HG03139 (cell line): ENCODE results near the gene NOS1AP.
"Not testable (repeated sequence)": the region's sequence is repeated elsewhere in the genome, so short reads cannot be mapped to it uniquely, and the experiment has no call there.

Experiments used
- ATAC-seq: cut with Tn5 transposase; IDR thresholded peaks from one replicate; pipeline ENCODE4 v1.9.1; 2021; ENCODE audit not compliant: unreplicated experiment

Gene NOS1AP

DNA sequence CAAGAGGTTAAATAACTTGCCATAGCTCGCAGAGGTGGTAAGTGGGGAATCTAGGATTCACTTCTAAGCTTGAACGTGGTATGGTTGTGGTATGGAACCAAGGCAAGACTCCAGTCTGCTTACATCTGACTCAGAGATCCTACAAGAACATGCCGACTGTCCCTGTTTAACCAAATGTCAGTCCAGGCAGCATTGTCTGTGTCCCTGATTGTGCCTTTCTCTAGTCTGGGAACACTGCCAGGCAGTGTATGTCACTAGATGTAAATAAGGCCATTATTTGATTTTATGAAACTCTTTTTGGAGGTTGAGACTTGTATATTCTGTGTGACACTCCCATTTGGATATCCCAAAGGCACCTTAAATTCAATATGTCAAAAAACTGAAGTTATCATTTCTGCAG, 96.0 kb downstream of the NOS1AP start:
- no peak for ATAC-seq

DNA sequence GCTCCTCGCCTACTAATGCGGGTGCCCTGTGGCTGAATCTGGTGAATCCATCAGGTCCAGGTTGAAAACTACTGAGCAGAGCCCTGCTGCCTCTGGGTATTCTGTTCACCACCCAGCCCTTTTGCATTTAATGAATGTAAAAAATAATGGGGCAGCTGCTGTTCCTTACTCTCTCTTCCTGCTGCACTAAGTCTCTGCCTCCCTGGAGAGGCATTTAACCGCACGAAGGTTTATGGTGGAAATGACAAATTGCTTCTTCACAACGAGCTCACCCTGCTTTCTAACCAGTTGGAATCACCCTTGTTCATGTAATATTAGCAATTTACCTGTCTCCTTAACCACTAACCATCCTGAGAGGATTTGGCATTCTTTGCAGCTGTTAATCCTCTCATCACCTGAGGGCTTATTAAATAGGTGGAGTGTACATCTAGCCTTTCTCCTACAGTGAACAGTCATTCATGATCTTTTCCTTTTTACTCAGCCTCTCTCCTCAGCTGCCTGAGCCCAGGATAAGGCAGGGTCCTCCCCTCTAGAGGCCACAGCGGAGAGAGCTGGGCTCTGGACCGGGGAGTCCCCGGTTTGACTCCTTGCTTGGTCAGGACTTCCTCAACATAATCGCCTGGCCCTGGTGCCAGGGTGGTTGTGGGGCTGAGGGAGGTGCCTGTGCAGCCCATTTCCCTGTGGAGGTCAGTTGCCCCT, 97.6 kb downstream of the NOS1AP start:
- ATAC-seq, result no peak

DNA sequence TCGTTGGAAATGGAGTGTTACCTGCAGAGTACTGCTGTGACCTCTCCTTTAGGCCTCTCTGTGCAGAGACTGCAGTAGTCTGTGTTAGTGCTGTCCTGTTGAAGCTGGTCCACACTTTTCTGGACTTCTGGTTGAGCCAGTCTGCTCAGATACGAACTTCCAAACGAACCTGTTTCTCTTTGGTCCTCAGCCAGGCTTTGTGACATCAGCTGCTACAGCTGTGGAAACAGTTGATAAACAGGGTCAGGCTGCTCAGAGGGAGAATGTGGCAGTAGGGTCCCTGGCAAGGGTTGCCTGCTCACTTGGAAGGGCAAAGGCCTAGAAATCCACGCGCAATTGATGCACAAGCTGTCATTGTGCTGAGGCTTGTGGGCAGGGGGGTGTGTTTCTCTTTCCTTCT, 98.8 kb downstream of the NOS1AP start:
- no peak for ATAC-seq

DNA sequence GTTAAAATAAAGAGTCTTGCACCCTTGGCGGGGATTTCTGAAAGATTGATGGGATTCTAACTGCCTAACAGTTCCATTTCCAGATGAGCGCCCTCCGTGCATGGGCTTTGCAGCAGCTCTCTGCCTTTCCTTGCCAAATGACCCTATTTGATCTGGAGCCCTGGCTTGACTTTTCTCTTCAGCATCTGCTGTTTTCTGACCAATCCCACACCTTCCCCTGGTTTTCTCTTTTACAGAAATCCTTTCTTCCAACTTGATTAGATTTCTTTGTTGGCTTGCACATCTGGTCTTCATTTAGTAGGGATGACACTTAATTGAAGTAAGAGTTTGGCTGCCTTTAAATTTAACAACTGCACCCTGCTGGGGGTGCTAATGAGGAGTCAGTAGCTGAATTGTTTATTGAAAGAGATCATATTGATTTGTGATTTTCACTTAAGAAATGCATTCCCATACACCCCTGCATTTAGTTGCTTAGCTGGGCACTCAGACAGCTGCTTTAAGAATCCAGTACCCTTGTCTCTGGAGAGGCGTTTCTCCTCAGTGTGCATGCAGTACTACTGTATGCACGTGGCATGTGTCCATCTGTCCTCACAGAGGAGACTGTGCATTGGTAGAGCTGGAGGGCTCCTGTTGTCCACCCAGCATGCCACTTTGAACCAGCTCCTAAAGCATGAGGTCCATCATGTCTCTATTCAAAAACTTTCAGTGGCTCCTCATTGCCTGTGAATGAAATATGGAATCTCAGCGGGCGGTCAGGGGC, 99.7 kb downstream of the NOS1AP start:
- ATAC-seq, result no peak

DNA sequence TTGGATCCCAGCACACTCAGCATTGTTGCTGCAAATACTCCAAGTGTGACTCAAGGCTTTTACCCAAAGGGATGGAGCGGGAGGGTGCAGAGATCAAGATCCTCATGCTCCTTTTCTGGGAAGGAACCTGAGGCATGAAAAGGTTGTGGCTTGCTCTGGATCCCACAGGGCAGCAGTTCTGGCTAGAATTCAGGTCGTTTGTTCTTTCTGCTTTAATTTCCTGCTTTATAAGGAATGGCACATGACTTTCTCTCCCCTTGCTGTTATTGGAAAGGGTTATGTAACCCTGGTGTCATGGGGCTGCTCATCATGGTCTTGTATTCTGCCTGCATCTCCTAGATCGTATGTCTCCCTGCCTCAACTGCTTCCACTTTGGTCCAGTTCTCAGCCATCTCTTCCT, 101.6 kb downstream of the NOS1AP start:
- ATAC-seq, result no peak

DNA sequence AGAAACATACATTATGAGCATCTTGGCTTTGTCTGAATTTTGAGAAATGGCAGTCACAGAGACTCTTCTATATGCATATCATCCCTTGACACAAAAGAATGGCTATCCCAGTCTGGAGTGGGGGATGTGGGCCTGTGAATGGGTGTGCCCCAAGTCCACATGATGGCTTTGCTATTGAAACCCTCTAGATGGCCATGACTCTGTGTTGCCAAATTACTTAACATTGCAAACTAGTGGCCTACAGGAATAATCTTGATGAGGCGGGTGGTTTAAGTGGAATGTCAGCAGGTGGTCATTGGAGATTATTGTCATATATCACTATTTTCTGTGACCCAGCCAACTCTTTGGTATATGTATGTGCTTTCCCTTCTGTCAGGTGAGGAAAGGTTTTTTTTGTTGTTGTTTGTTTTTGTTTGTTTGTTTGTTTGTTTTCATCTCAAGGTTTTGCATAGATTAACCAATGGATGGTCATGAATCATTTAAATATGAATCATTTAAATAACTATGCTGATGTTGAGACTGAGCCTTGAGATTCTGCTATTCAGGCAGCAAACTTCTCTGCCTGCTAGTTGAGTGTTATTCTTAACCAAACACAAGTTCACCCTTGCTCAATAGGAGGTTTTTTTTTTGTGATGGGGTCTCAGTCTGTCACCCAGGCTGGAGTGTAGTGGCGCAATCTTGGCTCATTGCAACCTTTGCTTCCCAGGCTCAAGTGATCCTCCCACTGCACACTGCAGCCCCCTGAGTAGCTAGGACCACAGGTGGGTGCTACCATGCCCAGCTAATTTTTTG, 103.0 kb downstream of the NOS1AP start:
- no peak for ATAC-seq

DNA sequence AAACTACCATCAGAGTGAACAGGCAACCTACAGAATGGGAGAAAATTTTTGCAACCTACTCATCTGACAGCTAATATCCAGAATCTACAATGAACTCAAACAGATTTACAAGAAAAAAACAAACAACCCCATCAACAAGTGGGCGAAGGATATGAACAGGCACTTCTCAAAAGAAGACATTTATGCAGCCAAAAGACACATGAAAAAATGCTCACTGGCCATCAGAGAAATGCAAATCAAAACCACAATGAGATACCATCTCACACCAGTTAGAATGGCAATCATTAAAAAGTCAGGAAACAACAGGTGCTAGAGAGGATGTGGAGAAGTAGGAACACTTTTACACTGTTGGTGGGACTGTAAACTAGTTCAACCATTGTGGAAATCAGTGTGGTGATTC, 104.1 kb downstream of the NOS1AP start:
- ATAC-seq, result not testable (repeated sequence)

DNA sequence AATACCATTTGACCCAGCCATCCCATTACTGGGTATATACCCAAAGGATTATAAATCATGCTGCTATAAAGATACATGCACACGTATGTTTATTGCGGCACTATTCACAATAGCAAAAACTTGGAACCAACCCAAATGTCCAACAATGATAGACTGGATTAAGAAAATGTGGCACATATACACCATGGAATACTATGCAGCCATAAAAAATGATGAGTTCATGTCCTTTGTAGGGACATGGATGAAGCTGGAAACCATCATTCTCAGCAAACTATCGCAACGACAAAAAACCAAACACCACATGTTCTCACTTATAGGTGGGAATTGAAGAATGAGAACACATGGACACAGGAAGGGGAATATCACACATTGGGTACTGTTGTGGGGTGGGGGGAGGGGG, 104.5 kb downstream of the NOS1AP start:
- not testable (repeated sequence) for ATAC-seq

DNA sequence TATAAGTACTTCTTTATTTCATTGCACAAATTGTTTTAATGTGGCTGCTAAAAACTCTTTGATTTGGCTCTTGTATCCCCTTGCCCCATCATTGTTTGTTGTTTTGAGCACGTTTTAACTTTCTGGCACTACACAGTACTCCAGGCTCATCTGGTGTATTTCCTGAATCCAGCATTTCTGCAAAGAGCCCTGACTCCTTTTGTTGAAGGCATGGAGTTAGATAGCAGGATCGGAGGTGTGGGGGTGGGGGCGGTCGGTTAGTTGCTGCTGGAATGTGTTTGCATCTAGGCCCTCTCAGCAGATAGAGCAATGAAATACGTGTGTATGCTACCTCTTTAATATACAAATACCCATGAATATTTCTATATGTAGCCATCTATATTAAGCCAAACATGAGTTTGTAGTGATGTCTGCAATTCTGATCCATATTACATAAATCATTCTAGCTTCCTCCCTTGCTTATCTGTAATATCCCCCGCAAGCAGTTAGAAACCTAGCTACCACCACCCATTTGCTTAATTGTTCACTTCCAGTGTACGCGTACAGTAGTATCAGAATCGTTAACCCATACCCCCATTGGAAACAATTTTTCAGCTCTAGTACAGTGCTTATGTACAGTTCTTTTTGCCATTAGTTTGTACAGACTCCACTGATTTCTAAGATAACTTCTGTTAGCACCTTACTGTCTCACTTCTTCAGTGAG, 106.0 kb downstream of the NOS1AP start:
- ATAC-seq, result no peak

DNA sequence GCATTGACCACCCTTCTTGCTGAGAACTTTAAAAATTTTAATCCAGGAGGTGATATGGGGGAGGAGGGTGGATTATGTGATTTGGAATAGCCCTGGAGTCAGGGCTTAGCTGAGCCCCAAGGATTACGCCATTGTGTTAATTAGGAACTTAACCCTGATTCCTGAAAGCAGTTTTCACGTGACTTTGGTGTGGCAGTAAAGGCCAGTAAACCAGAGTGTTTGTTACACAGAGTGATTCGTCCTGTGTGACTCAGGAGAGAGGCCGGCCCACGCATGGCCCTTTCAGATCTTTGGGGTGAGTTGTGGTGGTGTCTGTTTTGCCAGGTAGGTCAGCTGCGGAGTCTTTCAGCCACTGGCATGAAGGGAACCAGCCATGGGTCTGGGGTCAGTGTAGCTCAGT, 107.6 kb downstream of the NOS1AP start:
- ATAC-seq, result no peak

DNA sequence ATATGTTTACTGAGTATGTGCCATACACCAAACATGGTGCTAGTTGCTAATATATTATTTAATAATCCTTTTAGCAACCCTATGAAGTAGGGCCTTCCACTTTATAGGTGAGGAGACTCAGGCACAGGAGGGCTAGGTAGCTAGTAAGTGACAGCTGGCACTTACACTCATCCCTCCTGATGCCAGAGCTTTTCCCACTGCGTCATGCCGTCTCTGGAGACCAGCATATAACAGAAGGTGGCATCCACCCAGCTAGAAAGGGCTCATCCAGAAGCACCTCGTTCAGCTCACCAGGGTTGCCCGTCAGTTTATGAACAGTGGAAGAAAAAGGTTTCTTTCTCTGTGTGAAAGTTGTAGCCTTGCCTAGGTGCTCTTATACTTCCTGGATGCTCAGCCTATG, 108.9 kb downstream of the NOS1AP start:
- no peak for ATAC-seq

DNA sequence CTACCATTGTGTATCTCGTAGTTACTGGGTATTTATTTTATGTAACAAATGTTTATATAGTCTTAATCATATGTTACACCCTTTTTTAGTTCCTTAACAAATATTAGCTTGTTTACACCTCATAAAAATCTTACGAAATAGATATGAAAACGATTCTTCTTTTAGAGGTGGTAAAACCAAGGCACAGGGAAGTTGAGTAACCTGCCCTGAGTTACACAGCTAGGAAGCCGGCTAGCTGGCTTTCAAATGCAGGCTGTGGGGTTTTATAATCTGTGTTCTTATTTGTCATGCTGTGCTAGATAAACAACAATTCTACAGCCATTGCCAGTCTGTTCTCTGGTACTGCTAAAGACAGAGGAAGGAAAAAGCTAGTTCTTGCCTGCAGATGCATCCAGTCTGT, 109.6 kb downstream of the NOS1AP start:
- ATAC-seq, result no peak

DNA sequence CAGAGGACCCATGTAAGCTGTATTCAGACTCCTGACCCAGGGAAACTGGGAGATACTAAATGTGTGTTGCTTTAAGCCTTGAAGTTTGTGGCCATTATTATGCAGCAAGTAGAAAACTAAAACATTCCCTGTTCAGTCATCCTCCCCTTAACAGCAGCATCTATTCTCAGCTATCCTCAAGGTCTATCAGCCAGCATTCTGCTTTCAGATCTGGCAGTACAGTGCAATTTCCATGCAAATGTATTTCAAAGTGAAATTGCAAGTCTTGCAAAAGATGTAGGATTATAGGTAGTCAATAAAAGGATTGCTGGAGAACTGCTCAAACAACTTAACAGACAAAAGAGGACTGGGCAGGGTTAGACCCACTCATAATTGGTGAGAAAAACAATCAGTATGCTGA, 111.3 kb downstream of the NOS1AP start:
- no peak for ATAC-seq

DNA sequence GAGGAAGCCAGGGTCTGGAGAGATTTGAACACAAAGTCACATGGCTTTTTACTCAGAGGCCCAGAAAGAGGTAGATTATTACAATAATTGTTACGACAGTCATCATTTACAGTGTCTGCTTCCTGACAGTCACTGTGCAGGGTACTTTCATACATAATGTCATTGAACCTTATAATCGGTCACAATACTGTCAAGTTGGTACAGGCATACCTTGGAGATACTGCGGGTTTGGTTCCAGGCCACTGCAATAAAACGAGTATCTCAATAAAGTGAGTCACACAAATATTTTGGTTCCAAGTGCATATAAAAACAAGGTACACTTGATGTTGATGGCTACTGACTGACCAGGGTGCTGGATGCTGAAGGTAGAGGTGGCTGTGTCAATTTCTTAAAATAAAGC, 112.6 kb downstream of the NOS1AP start:
- ATAC-seq, result no peak

DNA sequence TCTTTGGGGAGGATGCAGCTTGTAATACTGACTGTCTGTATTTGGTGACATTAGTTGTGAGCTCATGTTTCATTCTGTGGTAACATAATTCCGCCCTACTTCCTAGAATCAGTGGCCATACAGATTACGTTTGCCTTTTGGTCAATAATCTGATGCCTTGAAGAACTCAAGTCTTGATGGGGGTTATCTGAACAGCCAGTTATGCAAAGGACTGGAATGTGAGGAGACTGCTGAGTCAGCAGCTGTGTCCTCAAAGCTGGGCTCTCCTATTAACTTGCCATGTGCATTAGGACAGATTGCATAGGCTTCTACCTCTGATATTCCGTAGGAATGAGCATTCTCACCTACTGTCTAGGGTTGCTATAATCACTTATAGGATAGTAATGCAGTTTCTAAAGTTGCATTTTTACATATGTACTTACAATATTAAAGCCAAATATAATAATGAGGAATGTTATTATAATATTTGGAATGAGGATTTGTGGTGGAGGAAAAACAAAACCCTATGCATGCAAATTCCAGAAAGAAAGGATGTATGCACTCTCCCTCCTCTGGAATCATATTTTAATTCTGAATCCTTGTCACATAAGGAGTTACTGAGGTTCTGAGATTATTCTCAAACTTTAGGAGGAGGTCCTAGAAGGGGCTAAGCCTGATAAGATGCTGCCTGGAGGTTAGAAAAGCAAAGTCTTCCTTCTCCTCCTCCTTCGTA, 116.0 kb downstream of the NOS1AP start:
- no peak for ATAC-seq

DNA sequence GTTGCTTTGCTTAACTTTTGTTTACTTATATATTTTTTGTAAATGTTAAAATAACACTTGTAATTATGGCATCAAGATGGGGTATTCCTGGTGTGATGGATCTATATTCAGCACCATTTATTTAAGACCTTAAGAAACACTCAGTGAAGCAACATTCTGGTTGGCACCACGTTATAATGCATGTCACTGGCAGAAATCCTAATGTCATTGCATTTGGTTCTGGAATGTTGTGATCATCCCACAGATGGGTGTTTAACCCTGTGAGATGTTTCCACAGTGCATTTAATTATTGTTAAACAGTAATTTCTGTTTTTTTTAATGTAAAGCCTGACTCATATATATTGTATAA, 116.5 kb downstream of the NOS1AP start:
- no peak for ATAC-seq

DNA sequence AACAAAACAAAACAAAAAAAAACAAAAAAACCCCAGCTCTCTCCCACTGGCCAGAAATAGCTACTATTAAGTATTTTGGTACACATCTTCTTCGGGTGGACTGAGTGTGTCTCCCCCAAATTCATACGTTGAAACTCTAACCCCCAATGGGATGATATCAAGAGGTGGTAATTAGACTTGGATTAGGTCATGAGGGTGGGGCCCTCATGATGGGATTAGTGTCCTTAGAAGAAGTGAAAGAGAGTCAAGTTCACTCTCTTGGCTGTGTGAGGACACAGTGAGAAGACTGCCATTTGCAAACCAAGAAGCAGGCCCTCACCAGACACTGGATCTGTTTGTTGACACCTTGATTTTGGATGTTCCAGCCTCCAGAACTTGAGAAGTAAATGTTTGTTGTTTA, 116.9 kb downstream of the NOS1AP start:
- ATAC-seq, result no peak

DNA sequence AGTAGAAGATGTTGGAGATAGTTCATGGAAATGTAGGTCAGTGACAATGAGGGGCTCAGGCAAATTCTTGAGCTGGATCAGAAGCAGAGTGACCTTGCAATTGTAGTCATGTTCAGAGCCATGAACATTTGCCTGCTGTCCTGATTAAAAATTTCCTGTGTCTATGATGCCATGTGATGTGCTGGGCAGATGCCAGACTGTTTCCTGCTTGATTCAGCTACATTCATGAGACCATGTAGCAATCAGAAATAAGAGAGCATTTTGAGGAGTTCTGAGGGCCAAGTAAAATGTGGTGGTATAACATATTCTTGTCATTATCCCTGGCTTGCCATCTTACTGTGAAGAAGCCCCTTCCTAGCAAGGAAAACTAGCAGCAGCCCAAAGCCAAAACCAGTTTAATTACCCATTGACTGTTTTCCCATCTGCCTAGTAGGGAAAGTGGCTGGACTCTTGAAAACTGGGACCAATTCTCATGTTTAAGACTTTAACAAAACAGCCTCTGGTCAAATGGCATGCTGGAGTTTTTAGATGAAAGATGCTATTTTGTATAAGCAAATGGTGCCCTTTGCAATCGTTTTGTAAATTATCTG, 118.3 kb downstream of the NOS1AP start:
- ATAC-seq, result no peak

DNA sequence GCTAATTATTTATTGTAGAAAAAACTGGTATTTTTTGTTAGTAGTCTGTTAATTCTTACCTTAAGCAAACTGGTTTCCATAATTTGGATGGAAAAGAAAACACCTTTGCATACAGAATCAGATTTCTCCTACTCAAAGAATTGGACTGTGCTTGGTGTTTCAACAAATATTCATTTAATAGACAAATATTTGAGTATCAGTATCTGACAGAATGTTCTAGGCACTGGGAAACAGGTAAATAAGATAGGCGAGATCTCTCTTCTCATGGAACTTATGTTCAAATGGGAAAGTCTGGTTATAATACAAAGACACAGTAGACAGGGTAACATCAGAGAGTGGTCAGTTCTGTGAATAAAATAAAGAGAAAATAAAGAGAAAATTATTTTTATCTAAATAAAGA, 119.9 kb downstream of the NOS1AP start:
- no peak for ATAC-seq
